Common myeloid progenitor, CD34-positive (primary cell): ENCODE results near the gene SMIM44.

Experiments
- CTCF ChIA-PET: fragments of 350-600 bp; sonication (Branson Sonifier 250); formaldehyde crosslinking; loops from one replicate; lab custom pipeline; 2021; ENCODE audit warnings: antibody characterized with exemption; lab: Charles Lee
- POLR2A ChIA-PET: fragments of 350-600 bp; sonication (Branson Sonifier 250); formaldehyde crosslinking; loops from one replicate; lab custom pipeline; 2021; ENCODE audit warnings: antibody characterized with exemption; lab: Charles Lee
- DNase-seq, 3 donors: peaks; one replicate each; pipeline versions ENCODE4 v3.0.0 to v3.0.0-alpha.2; 2013
- H3K27ac ChIP-seq, 2 experiments: 1 replicate in 1 of 2; 2 replicates in 1 of 2; pipeline ENCODE4 v1.7.0; 2013; ENCODE audit warnings: inconsistent platforms in 2 of 2, low read length in 2 of 2, mild to moderate bottlenecking in 2 of 2, low read depth in 1 of 2, moderate library complexity in 1 of 2; ENCODE audit not compliant: severe bottlenecking in 2 of 2, insufficient read depth in 1 of 2, poor library complexity in 1 of 2
- H3K27me3 ChIP-seq, 5 experiments: replicated peaks in 2 of 5; 1 replicate in 3 of 5; 2 replicates in 2 of 5; pipeline versions ENCODE4 v1.6.1 to v1.7.0; 2013; ENCODE audit warnings: low read length in 4 of 5, mild to moderate bottlenecking in 2 of 5, moderate library complexity in 2 of 5, inconsistent platforms in 1 of 5; ENCODE audit not compliant: insufficient read depth in 5 of 5, control insufficient read depth in 4 of 5
- H3K36me3 ChIP-seq, 4 experiments: 1 replicate in 2 of 4; 2 replicates in 2 of 4; pipeline versions ENCODE4 v1.6.1 to v1.7.0; 2013; ENCODE audit warnings: low read length in 3 of 4, control low read depth in 1 of 4, mild to moderate bottlenecking in 1 of 4; ENCODE audit not compliant: control insufficient read depth in 4 of 4, insufficient read depth in 4 of 4
- H3K4me1 ChIP-seq, 4 experiments: 1 replicate in 3 of 4; 2 replicates in 1 of 4; pipeline versions ENCODE4 v1.6.1 to v1.7.1; 2013; ENCODE audit warnings: low read length in 3 of 4, mild to moderate bottlenecking in 3 of 4, control low read depth in 1 of 4, inconsistent platforms in 1 of 4, moderate library complexity in 1 of 4; ENCODE audit not compliant: control insufficient read depth in 4 of 4, insufficient read depth in 4 of 4; ENCODE audit errors: control extremely low read depth in 1 of 4
- H3K4me3 ChIP-seq, 7 experiments: 1 replicate in 4 of 7; 2 replicates in 3 of 7; pipeline versions ENCODE4 v1.5.1 to v1.7.0; 2013; ENCODE audit warnings: mild to moderate bottlenecking in 7 of 7, low read length in 6 of 7, moderate library complexity in 6 of 7, inconsistent platforms in 2 of 7, low read depth in 2 of 7, control low read depth in 1 of 7; ENCODE audit not compliant: insufficient read depth in 4 of 7, control insufficient read depth in 1 of 7; ENCODE audit errors: extremely low read depth in 1 of 7
- H3K9me3 ChIP-seq, 5 experiments: 1 replicate in 4 of 5; 2 replicates in 1 of 5; pipeline versions ENCODE4 v1.6.1 to v1.7.1; 2013; ENCODE audit warnings: low read length in 4 of 5, mild to moderate bottlenecking in 2 of 5, inconsistent platforms in 1 of 5, low read depth in 1 of 5, moderate library complexity in 1 of 5; ENCODE audit not compliant: control insufficient read depth in 4 of 5, insufficient read depth in 2 of 5; ENCODE audit errors: control extremely low read depth in 1 of 5
- WGBS: methylation state at CpG from one replicate; pipeline ENCODE4 v1.1.5; 2013; ENCODE audit not compliant: insufficient coverage; 5-methylcytosine and 5-hydroxymethylcytosine counted together

The SMIM44 gene

GRCh38 chr19:3440082-3440481, 43.2 kb downstream of the SMIM44 start:
- H3K4me3 ChIP-seq: no peak overlapping the region
- ChIA-PET CTCF (interaction anchor here (0.7 to 3.8 kb wide), 5 partner anchors 11 to 94 kb away, joined by 3 to 13 read pairs (median 3); no protein-coding TSS in a partner anchor), POLR2A (no interaction called here)
- peak; percentile 46 to 64 (median 55) for DNase-seq
- H3K27ac ChIP-seq: no peak overlapping the region
- no peaks in the 10 kb centered on the region for H3K9me3 ChIP-seq
- no peaks in the 10 kb centered on the region for H3K27me3 ChIP-seq
- WGBS: 74% methylated on average over 8 of the region's 13 CpGs
- H3K36me3 ChIP-seq: peaks cover 0 to 54% (median 13%) of the 10 kb centered on the region in 4 experiments
- H3K4me1 ChIP-seq: peaks cover 0 to 20% (median 18%) of the 10 kb centered on the region in 4 experiments

GRCh38 chr19:3434630-3435553, 48.3 kb downstream of the SMIM44 start:
- Histone ChIP-seq H3K36me3 (peaks cover 0 to 41% (median 15%) of the 10 kb centered on the region in 4 experiments), H3K27me3 (no peaks in the 10 kb centered on the region), H3K4me3 (peak overlapping the region; percentile 68 to 93 (median 74)), H3K4me1 (peaks cover 0 to 11% (median 10%) of the 10 kb centered on the region in 4 experiments), H3K27ac (peak overlapping the region; percentile 92 to 96), H3K9me3 (peaks cover 0 to 3% (median 0%) of the 10 kb centered on the region in 5 experiments)
- ChIA-PET POLR2A (interaction anchor here (0.6 kb wide), 1 partner anchor 83 kb away, joined by 4 read pairs; no protein-coding TSS in a partner anchor), CTCF (no interaction called here)
- 4% methylated on average over 62 of the region's 67 CpGs for WGBS
- peak; percentile 97 for DNase-seq

GRCh38 chr19:3433805-3434540, 49.3 kb downstream of the SMIM44 start:
- ChIA-PET CTCF (interaction anchor here (1.2 kb wide), 2 partner anchors 91 to 110 kb away, joined by 3 to 5 read pairs; no protein-coding TSS in a partner anchor), POLR2A (no interaction called here)
- Histone ChIP-seq H3K4me1 (peaks cover 0 to 14% (median 10%) of the 10 kb centered on the region in 4 experiments), H3K36me3 (peaks cover 0 to 40% (median 14%) of the 10 kb centered on the region in 4 experiments), H3K27me3 (no peaks in the 10 kb centered on the region), H3K9me3 (peaks cover 0 to 3% (median 0%) of the 10 kb centered on the region in 5 experiments), H3K27ac (peak overlapping the region; percentile 92 to 96), H3K4me3 (no peak overlapping the region)
- WGBS: 92% methylated on average over 10 of the region's 11 CpGs
- DNase-seq: no peak

GRCh38 chr19:3433313-3433712, 49.9 kb downstream of the SMIM44 start:
- no peak for DNase-seq
- peaks cover 0 to 35% (median 10%) of the 10 kb centered on the region in 4 experiments for H3K36me3 ChIP-seq
- ChIA-PET POLR2A (no interaction called here), CTCF (interaction anchor here (1.2 kb wide), 2 partner anchors 90 to 110 kb away, joined by 3 to 5 read pairs; no protein-coding TSS in a partner anchor)
- 97% methylated on average over 10 of the region's 12 CpGs for WGBS
- H3K9me3 ChIP-seq: peaks cover 0 to 3% (median 0%) of the 10 kb centered on the region in 5 experiments
- no peak overlapping the region for H3K27ac ChIP-seq
- no peak overlapping the region for H3K4me3 ChIP-seq
- no peaks in the 10 kb centered on the region for H3K27me3 ChIP-seq
- H3K4me1 ChIP-seq: peaks cover 0 to 19% (median 16%) of the 10 kb centered on the region in 4 experiments
